ENCODE data around the gene CDH5. TPM values are rescaled to one million over a fixed set of nuclear protein-coding genes. Genes with fewer than 3 reads are reported as not detected.

Gene CDH5
- total RNA-seq, 2 experiments from 2014 or later: not detected

GRCh38 chr16:66335704-66336329, 30.7 kb upstream of the CDH5 start:
- Histone ChIP-seq H3K4me1 (ENCODE audit: insufficient read depth, low read length, poor library complexity, severe bottlenecking) (no peaks in the 10 kb centered on the region), H3K9me3 (ENCODE audit: low read length) (no peaks in the 10 kb centered on the region), H2AFZ (ENCODE audit: low read length) (no peak overlapping the region), H3K4me3 (ENCODE audit: low read depth, low read length, poor library complexity, severe bottlenecking) (no peak overlapping the region), H4K20me1 (ENCODE audit: insufficient read depth, low read length) (no peaks in the 10 kb centered on the region), H3K9me2 (ENCODE audit: insufficient read depth, low read length) (no peaks in the 10 kb centered on the region), H3K79me2 (ENCODE audit: insufficient read depth, low read depth, low read length) (no peaks in the 10 kb centered on the region), H3K36me3 (ENCODE audit: insufficient read depth, low read length) (no peaks in the 10 kb centered on the region), H3K27ac (ENCODE audit: low read depth, low read length, poor library complexity, severe bottlenecking) (no peak overlapping the region), H3K4me2 (ENCODE audit: low read length) (no peak overlapping the region)
- intact Hi-C loops (cut with micrococcal nuclease; ENCODE audit: unreplicated experiment): no loop called here
- TF ChIP-seq EZH2phosphoT487 (IDR thresholded peaks at IDR 0.05; ENCODE audit: borderline replicate concordance, low read depth, low read length) (no peak), CTCF (conservative IDR thresholded peaks at IDR 0.05; ENCODE audit: low read length) (no peak)
- BruUV-seq (replicated peaks): no TSS peak
- POLR2A ChIA-PET: interaction anchor here (0.6 kb wide), 1 partner anchor 38 kb away, joined by 5 read pairs; no protein-coding TSS in a partner anchor
- DNase-seq (ENCODE audit: low spot score): no peak
- CTCF ChIA-PET (ENCODE audit: unreplicated experiment): interaction anchor here (0.6 to 1.1 kb wide), 2 partner anchors 22 to 502 kb away, joined by 3 read pairs; no protein-coding TSS in a partner anchor

- Histone ChIP-seq H3K79me2 (ENCODE audit: insufficient read depth, low read depth, low read length) (no peaks in the 10 kb centered on the region), H3K36me3 (ENCODE audit: insufficient read depth, low read length) (no peaks in the 10 kb centered on the region), H3K4me3 (ENCODE audit: low read depth, low read length, poor library complexity, severe bottlenecking) (no peak overlapping the region), H3K9me3 (ENCODE audit: low read length) (no peaks in the 10 kb centered on the region), H2AFZ (ENCODE audit: low read length) (no peak overlapping the region), H3K4me2 (ENCODE audit: low read length) (no peak overlapping the region), H4K20me1 (ENCODE audit: insufficient read depth, low read length) (no peaks in the 10 kb centered on the region), H3K27ac (ENCODE audit: low read depth, low read length, poor library complexity, severe bottlenecking) (no peak overlapping the region), H3K4me1 (ENCODE audit: insufficient read depth, low read length, poor library complexity, severe bottlenecking) (no peaks in the 10 kb centered on the region), H3K9me2 (ENCODE audit: insufficient read depth, low read length) (no peaks in the 10 kb centered on the region)
- POLR2A ChIA-PET: no interaction called here
- CTCF ChIA-PET (ENCODE audit: unreplicated experiment): interaction anchor here (0.6 kb wide), 1 partner anchor 12 kb away, joined by 4 read pairs; no protein-coding TSS in a partner anchor
- TF ChIP-seq CTCF (conservative IDR thresholded peaks at IDR 0.05; ENCODE audit: low read length) (no peak), EZH2phosphoT487 (IDR thresholded peaks at IDR 0.05; ENCODE audit: borderline replicate concordance, low read depth, low read length) (no peak)
- DNase-seq (ENCODE audit: low spot score): no peak
- no TSS peak for BruUV-seq (replicated peaks)
- intact Hi-C loops (cut with micrococcal nuclease; ENCODE audit: unreplicated experiment): no loop called here
Observed at GRCh38 chr16:66337463-66338188, 28.9 kb upstream of the CDH5 start.
